Inferior parietal cortex (tissue), 1 donor: ENCODE data around the gene MOB3B.
"Not testable (repeated sequence)": the region's sequence is repeated elsewhere in the genome, so short reads cannot be mapped to it uniquely, and the experiment has no call there.

Experiments used
- DNase-seq: peaks from one replicate; pipeline ENCODE4 v3.0.0-alpha.2; 2016; ENCODE audit errors: extremely low spot score

The MOB3B gene

GRCh38 chr9:27475057-27475595 is 54.5 kb downstream of the MOB3B start:
- DNase-seq: no peak

DNA sequence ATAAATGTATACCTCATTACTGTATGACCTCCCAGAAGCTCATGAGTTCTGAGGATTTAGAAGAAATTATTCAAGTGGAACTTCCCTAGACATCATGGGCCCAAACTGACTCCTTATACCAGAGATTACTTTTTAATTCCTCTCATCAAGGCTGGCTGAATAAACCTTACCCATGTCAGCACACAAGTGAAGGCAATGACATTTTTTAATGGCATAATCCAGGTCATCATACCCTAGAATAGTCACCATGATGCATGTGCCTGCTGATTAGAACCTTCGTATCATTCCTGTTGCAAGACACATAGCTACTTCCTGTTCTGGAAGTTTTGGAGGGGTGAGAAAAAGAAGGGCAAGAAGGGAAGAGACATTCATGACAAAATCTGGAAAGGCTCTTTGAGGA is 55.3 kb downstream of the MOB3B start:
- no peak for DNase-seq

GRCh38 chr9:27473111-27473529 is 56.5 kb downstream of the MOB3B start:
- no peak for DNase-seq

- no peak for DNase-seq
These were observed 57.4 kb downstream of the MOB3B start for GRCh38 chr9:27472195-27472594.

DNA sequence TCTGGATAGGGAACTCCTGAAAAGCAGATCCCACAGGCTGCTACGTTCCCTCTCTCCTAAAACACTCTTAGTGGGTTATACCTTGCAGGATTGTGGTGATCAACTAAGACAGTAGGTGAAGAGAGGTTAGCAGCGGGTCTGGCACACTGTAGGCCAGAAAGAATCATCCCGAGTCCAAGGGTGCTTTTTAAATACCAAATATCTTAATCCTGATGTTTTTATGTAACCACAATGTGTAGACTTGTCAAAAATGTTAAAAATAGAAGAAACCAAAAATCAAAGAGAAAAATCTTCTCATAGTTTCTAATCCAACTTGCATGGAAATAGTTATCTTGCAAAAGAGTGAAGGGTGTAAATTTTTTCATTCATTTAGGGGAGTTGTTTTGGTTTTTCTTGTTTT is 57.8 kb downstream of the MOB3B start:
- no peak for DNase-seq

GRCh38 chr9:27471366-27471765 is 58.2 kb downstream of the MOB3B start:
- DNase-seq: no peak

GRCh38 chr9:27470291-27470856 is 59.2 kb downstream of the MOB3B start:
- no peak for DNase-seq

GRCh38 chr9:27469550-27469949 is 60.1 kb downstream of the MOB3B start:
- DNase-seq: no peak

DNA sequence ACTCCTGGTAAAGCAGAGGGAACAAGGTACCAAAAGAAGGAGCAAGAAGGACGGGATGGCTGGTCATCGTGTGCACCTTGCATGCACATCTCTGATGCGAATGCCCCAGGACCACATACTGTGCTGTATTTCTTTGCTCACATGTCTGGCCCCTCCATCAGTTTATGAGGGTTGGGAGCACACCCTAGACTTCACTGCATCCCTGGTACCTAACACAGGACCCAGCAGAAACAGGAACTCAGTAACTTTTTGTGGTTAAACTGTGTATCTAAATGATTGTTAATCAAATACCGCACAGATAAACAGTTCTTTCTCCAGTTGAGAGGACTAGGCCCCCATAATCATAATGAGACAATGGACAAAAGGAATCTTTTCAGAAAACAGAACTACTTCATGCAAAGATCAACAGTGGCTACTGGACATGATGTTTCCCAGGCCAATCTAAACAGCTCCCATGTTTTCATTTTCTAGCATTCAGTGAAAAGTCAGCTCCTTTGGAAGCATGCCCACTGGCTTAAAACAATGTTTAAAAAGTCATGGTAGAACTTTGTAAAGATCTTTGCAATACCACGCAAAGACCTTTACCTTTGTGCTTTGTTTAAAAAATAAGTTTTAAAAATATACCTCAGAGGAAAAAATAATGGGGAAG is 61.0 kb downstream of the MOB3B start:
- no peak for DNase-seq

DNA sequence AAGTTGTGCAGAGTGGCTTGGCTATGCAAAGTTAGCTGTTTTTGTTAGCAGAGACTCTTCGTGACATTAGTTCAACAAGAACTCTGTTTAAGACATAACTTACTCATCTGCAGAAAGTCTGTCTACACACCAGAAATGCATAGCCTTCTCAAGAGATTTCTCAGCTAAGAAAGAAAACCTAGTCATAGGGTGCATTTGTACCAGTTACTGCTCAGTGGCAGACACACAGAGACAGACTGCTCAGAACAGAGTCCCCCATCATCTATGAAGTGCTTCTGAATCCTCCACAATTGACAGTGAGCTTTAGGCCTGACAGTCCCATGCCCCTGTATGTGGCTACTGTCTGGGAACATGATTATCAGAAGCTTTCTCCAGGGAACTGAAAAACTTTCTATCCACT is 61.6 kb downstream of the MOB3B start:
- DNase-seq: no peak

- DNase-seq: no peak
These were observed 62.1 kb downstream of the MOB3B start for GRCh38 chr9:27467486-27467885.

DNA sequence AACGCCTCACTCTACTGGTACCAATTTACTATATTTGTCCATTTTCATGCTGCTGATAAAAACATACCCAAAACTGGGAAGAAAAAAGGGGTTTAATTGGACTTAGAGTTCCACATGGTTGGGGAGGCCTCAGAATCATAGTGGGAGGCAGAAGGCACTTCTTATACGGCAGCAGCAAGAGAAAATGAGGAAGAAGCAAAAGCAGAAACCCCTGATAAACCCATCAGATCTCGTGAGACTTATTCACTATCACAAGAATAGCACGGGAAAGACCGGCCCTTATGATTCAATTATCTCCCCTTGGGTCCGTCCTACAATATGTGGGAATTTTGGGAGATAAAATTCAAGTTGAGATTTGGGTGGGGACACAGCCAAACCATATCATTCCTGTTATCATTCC is 63.1 kb downstream of the MOB3B start:
- not testable (repeated sequence) for DNase-seq

DNA sequence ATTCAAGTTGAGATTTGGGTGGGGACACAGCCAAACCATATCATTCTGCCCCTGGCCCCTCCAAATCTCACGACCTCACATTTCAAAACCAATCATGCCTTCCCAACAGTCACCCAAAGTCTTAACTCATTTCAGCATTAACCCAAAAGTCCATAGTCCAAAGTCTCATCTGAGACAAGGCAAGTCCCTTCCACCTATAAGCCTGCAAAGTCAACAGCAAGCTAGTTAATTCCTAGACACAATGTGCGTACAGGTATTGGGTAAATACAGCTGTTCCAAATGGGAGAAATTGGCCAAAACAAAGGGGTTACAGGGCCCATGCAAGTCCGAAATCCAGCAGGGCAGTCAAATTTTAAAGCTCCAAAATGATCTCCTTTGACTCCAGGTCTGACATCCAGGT is 64.7 kb downstream of the MOB3B start:
- DNase-seq: not testable (repeated sequence)

DNA sequence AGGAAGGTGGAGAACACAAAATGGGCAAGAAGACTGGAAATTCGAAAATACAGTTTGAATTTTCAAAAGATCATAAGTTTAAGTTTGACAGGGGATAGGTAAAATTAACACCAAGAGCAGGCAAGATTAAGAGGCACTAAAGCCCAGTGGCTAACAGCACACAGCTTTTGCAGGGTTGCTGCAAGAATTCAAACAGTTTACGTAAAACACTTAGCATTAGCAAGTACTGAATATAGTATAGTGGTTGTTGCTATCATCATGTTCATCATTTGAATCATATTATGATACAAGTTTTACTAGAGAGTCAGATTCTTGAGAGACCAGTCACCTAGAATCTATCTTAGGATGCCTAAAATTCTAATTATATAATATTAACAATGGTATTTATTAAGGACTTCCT is 66.8 kb downstream of the MOB3B start:
- no peak for DNase-seq

GRCh38 chr9:27462434-27462833 is 67.2 kb downstream of the MOB3B start:
- DNase-seq: no peak

- no peak for DNase-seq
These were observed 69.2 kb downstream of the MOB3B start for GRCh38 chr9:27460226-27461023.

- no peak for DNase-seq
These were observed 72.2 kb downstream of the MOB3B start for GRCh38 chr9:27457445-27457844.

DNA sequence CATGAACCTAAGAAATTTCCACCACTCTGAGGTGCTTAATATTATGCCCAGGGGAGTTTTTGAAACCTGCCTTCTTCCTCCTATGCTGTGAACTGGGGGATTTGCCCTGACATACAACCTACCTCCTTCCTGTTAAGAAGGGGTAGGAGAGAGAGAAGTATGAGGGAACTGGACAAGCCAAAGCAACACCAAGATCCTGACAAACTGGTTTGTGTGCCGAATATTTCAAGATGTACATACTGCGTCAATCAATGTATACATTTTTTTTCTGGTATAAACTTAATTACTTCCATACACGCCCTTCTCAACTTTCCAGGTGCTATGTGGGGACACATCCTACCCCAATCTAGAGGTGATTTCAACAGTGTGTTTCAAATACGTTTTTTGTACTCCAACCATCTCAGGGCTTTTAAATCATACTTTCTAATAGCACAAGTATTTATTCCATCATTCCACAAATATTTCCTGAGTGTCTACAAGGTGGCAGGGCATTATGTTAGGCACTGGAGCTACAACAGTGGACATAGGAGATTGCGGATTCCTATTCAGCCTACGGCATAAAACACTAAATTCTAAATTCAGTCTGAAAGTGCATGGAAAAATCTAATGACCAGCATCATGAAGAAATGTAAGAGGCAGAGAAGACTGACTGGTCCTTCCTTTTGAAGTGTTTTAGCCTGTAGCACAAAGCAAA is 75.6 kb downstream of the MOB3B start:
- no peak for DNase-seq

- DNase-seq: no peak
These were observed 78.3 kb downstream of the MOB3B start for GRCh38 chr9:27451207-27451797.

DNA sequence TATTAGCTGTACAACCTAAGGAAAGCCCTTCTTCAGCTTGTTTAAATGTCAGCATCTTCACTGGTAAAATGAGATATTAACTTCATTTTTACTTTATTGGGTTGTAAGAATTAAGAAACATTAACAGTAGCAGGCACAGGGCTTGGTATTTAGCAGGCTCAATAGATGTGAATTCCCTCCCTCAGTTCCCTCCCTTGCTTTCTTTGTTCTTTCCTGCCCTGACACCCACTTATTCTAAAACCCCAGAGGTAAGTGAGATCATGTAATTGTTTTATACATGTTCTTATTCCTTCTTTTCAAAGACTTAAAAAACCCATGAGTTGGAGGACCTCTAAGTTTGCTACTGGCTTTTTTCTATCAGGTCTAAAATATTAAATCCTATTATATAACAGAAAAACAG is 78.9 kb downstream of the MOB3B start:
- DNase-seq: no peak

GRCh38 chr9:27448356-27448755 is 81.3 kb downstream of the MOB3B start:
- DNase-seq: not testable (repeated sequence)
